Stomach smooth muscle (tissue), 2 donors: ENCODE data around the gene KCTD18.
A peak's percentile ranks its signal among the peaks of the same experiment; 100 is the strongest.

Source experiments
- H3K27ac ChIP-seq: one replicate; pipeline ENCODE4 v1.7.0; 2013; ENCODE audit warnings: mild to moderate bottlenecking, low read length, inconsistent platforms
- H3K27me3 ChIP-seq, 2 donors: one replicate each; pipeline ENCODE4 v1.7.0; 2013; ENCODE audit warnings: low read length in 2 of 2; ENCODE audit not compliant: insufficient read depth in 2 of 2, control insufficient read depth in 1 of 2
- H3K36me3 ChIP-seq, 2 donors: one replicate each; pipeline ENCODE4 v1.7.0; 2013; ENCODE audit warnings: low read length in 2 of 2; ENCODE audit not compliant: control insufficient read depth in 2 of 2, insufficient read depth in 2 of 2
- H3K4me1 ChIP-seq: one replicate; pipeline ENCODE4 v1.7.0; 2013; ENCODE audit warnings: low read length; ENCODE audit not compliant: control insufficient read depth, insufficient read depth
- H3K4me3 ChIP-seq, 2 donors: one replicate each; pipeline ENCODE4 v1.7.0; 2013; ENCODE audit warnings: low read length in 2 of 2
- H3K9ac ChIP-seq, 2 donors: one replicate each; pipeline ENCODE4 v1.7.0; 2013; ENCODE audit warnings: low read length in 2 of 2, mild to moderate bottlenecking in 1 of 2
- H3K9me3 ChIP-seq, 2 donors: one replicate each; pipeline ENCODE4 v1.7.0; 2013; ENCODE audit warnings: low read length in 2 of 2; ENCODE audit not compliant: control insufficient read depth in 2 of 2
- donor health status: healthy.
- donor health status: Pancreatic carcinoma.

Gene KCTD18

DNA sequence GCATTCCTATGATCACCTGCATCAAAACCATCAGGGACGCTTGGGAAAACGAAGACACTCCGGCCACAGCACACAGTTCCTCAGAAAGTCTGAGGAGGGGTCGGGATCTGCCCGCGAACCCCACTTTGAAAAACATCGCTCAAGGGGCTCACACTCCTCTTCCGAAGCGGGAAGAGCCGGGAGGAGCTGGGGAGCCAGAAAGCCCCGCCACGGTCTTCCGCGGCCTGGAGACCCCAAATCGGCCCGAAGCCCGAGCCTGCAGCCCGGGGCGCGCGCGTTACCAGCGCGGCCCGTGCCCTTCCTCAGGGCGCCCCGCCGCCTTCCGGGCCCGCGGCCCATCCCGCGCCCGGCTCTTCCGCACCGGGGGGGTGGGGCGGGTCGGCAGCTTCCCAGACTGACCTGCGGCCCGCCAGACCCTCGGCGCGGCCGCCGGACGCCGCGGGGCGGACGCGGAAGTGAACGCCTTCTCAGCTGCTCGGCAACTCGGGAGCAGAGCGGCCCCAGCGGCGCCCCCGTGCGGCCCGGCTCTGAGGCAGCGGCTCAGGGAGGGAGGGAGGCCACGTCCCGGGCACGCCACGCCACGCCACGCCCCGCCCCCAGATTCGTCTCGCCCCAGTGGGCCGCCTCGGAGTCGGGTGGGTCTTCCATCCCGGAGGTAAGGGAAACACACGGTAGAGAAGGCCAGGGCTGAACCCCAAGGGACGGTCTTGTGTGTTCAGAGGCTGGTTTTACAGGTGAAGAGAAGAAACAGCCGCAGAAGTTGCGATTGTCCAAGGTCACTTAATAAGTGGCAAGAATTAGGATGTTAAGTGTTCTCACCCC lies at the start of gene KCTD18:
TSS of gene KCTD18 (minus strand) at position 457 of the 822 bp plus-strand sequence. CDS start 3,052 bp downstream, outside the sequence.
- Histone ChIP-seq H3K36me3 (peaks cover 4% of the 10 kb centered on the region in 2 donors), H3K9ac (peak within 1 kb of the TSS; percentile 88 to 92), H3K4me1 (peaks cover 12% of the 10 kb centered on the region), H3K9me3 (no peaks in the 10 kb centered on the region), H3K4me3 (peak within 1 kb of the TSS; percentile 85 to 88), H3K27ac (peak within 1 kb of the TSS; percentile 56), H3K27me3 (no peaks in the 10 kb centered on the region)

DNA sequence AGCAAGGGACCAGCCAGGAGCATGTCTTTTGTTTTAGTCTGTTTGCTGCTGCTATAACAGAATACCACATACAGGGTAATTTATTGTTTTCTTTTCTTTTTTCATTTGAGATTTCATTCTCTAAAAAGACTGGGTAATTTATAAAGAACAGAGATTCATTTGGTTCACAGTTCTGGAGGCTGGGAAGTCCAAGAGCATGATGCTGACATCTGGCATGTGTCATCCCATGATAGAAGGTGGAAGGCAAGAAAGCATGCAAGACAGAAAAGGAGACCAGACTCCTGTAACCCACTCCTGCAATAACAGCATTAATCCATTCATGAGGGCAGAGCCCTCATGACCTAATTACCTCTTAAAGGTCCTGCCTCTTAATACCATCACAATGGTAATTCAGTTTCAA lies 30.9 kb upstream of the KCTD18 start:
- H3K4me3 ChIP-seq = no peak overlapping the region
- no peak overlapping the region for H3K9ac ChIP-seq
- no peak overlapping the region for H3K27ac ChIP-seq
- no peaks in the 10 kb centered on the region for H3K27me3 ChIP-seq
- no peaks in the 10 kb centered on the region for H3K36me3 ChIP-seq
- H3K9me3 ChIP-seq = no peaks in the 10 kb centered on the region
- H3K4me1 ChIP-seq = no peaks in the 10 kb centered on the region

DNA sequence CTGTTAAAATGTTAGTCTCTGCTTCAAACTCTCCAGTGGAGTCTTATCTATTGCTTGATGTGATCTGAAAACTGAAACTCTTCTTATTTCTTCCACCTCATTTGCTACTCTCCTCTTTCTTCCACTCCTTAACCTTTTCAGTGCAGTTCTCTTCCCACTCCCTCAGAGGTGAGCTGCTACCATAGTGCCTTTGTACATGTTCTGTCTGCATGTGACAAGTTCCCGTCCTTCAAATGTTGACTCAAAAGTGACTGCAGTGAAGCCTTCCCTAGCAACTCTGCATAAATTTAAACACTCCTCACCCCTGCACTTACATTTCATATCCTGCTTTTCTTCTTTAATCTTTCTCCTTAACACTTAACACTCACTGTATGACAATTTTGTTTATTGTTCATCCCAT lies 28.3 kb upstream of the KCTD18 start:
- no peaks in the 10 kb centered on the region for H3K4me1 ChIP-seq
- no peaks in the 10 kb centered on the region for H3K27me3 ChIP-seq
- H3K9ac ChIP-seq = no peak overlapping the region
- H3K36me3 ChIP-seq = no peaks in the 10 kb centered on the region
- H3K27ac ChIP-seq = no peak overlapping the region
- no peak overlapping the region for H3K4me3 ChIP-seq
- no peaks in the 10 kb centered on the region for H3K9me3 ChIP-seq

DNA sequence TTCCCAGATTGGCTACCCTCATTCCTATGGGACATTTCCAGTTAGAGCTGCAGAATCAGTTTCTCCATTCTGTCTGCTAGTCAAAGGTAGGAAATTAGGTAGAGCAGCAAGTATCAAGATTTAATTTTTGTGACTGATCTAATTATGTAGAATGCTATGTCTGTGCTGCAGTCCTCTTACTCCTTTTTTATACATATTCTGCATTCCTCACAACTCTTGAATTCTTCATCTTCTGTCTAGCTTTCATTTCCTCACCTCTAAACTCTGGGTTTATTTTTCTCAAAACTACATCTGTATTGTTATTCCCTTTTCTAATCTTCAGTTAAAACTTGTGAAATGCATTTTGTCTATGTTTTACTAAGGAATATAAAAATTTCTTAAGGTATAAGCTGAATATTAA lies 24.7 kb upstream of the KCTD18 start:
- H3K4me1 ChIP-seq = no peaks in the 10 kb centered on the region
- H3K9ac ChIP-seq = no peak overlapping the region
- H3K27ac ChIP-seq = no peak overlapping the region
- no peaks in the 10 kb centered on the region for H3K36me3 ChIP-seq
- no peaks in the 10 kb centered on the region for H3K9me3 ChIP-seq
- no peak overlapping the region for H3K4me3 ChIP-seq
- H3K27me3 ChIP-seq = no peaks in the 10 kb centered on the region

DNA sequence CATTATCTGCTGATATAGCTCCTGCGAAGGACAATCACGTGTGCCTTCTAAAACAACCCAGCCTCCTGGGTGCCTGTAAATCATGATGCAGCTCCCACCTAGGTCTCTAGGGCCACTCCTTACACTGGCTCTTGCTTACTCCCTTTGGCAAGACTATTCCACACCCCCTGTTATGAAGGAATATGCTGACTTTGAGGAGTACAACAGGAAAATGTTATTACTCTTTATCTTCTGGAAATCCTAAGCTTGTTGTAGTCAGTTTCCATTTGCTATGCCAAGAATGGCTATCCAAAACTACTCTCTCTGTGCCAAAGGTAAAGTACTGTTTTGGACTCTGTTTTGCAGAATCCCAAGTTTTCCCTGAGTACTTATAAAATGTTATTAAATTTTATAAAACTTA lies 23.9 kb upstream of the KCTD18 start:
- H3K36me3 ChIP-seq = no peaks in the 10 kb centered on the region
- H3K27ac ChIP-seq = no peak overlapping the region
- H3K4me1 ChIP-seq = no peaks in the 10 kb centered on the region
- H3K9me3 ChIP-seq = no peaks in the 10 kb centered on the region
- H3K27me3 ChIP-seq = no peaks in the 10 kb centered on the region
- H3K4me3 ChIP-seq = no peak overlapping the region
- no peak overlapping the region for H3K9ac ChIP-seq

GRCh38 chr2:200528228-200528627 lies 18.4 kb upstream of the KCTD18 start:
- H3K9me3 ChIP-seq = no peaks in the 10 kb centered on the region
- no peak overlapping the region for H3K4me3 ChIP-seq
- H3K9ac ChIP-seq = no peak overlapping the region
- H3K27me3 ChIP-seq = no peaks in the 10 kb centered on the region
- H3K4me1 ChIP-seq = peaks cover 6% of the 10 kb centered on the region
- no peak overlapping the region for H3K27ac ChIP-seq
- H3K36me3 ChIP-seq = no peaks in the 10 kb centered on the region

DNA sequence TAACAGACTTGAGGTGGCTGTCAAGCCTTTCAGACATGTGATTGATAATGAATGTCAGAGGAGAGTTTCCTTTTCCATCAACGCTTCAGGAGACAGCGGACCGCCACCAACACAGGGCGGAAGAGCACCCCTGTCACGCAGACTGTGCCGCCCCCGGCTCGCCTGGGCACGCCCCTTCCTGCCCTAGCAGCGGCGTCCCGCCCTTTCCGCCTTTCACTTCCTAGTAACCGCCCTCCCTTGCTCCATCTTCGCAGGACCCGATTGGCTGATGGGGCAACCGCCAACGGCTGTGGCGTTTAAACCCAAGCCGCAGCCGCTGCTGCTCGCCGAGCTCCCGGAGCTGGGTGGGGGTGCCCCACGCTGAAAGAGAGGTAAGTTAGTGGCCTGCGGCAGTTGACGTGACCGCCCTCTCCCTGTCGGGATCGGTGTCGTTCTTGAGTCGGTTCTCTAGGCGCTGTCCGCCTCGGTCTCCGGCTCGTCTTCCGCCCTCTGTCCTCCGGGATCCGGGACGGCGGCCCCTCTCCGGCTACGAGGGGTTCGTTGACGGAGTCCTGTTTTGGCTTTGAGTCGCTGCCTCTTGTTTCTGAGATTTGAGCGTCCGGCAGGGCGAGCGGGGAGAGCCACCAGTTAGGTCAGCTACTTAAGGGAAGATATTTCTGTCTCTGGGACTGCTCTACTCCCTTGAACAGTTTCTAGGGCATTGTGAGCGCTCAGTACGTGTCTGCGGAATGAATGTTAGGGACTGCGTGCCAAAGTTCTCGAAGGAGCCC lies 16.2 kb upstream of the KCTD18 start, which contains the start of gene SGO2:
TSS of gene SGO2 (plus strand) at position 326 of the 770 bp plus-strand sequence. CDS start 6,769 bp downstream, outside the sequence.
- H3K27me3 ChIP-seq = no peaks in the 10 kb centered on the region
- H3K27ac ChIP-seq = no peak within 1 kb of the TSS
- peak within 1 kb of the TSS; percentile 65 to 71 for H3K9ac ChIP-seq
- H3K36me3 ChIP-seq = no peaks in the 10 kb centered on the region
- H3K9me3 ChIP-seq = no peaks in the 10 kb centered on the region
- peak within 1 kb of the TSS; percentile 82 to 92 for H3K4me3 ChIP-seq
- peaks cover 6% of the 10 kb centered on the region for H3K4me1 ChIP-seq

- no peaks in the 10 kb centered on the region for H3K36me3 ChIP-seq
- no peaks in the 10 kb centered on the region for H3K9me3 ChIP-seq
- peaks cover 6% of the 10 kb centered on the region for H3K4me1 ChIP-seq
- H3K27ac ChIP-seq = no peak overlapping the region
- H3K9ac ChIP-seq = peak overlapping the region; percentile 55 to 65
- H3K27me3 ChIP-seq = no peaks in the 10 kb centered on the region
- H3K4me3 ChIP-seq = peak overlapping the region; percentile 82 to 92
Observed at GRCh38 chr2:200525551-200525881, 15.6 kb upstream of the KCTD18 start.

DNA sequence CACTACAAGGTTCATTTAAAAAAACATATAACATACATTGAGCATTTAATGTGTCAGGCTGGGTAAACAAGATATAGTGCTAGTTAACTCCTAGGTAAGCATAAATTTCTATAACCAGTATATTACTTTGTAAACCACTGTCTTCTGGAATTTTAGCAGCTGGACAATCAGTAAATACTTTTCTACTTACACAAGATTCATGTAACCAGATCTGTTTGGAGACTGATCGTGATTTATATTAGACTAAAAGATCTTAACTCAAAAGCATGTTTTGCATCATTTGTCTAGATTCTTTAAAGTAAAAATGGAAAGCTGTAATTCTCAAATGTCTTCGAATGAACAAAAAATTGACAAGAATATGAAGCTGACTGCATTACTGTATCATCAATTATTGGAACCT lies 15.2 kb upstream of the KCTD18 start:
- no peak overlapping the region for H3K27ac ChIP-seq
- H3K4me1 ChIP-seq = peaks cover 6% of the 10 kb centered on the region
- H3K36me3 ChIP-seq = no peaks in the 10 kb centered on the region
- H3K9ac ChIP-seq = no peak overlapping the region
- H3K4me3 ChIP-seq = peak overlapping the region in 1 of 2 donors; percentile 82
- H3K27me3 ChIP-seq = no peaks in the 10 kb centered on the region
- no peaks in the 10 kb centered on the region for H3K9me3 ChIP-seq

GRCh38 chr2:200523604-200524003 lies 13.7 kb upstream of the KCTD18 start:
- no peak overlapping the region for H3K9ac ChIP-seq
- no peaks in the 10 kb centered on the region for H3K36me3 ChIP-seq
- H3K4me1 ChIP-seq = peaks cover 6% of the 10 kb centered on the region
- no peaks in the 10 kb centered on the region for H3K27me3 ChIP-seq
- no peak overlapping the region for H3K27ac ChIP-seq
- no peak overlapping the region for H3K4me3 ChIP-seq
- H3K9me3 ChIP-seq = no peaks in the 10 kb centered on the region

DNA sequence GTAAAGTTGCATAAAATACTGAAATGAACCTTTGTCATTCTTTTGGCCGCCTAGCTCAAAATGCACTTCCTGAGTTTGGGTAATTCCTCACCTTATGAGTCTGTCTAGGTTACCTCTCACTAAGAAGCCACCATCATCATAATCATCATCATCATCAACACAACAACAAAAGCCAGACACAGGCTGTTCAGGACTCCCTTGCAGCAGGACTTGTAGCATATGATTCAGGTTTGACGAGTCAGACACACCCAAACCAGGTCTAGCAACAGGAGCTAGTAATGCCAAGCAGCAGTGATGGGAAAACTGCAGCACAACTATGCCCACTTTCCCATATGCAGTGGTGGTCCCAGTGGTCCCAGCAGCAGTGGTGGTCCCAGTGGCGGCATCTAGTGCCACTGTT lies 13.3 kb upstream of the KCTD18 start:
- Histone ChIP-seq H3K36me3 (no peaks in the 10 kb centered on the region), H3K27ac (no peak overlapping the region), H3K27me3 (no peaks in the 10 kb centered on the region), H3K9me3 (no peaks in the 10 kb centered on the region), H3K4me1 (peaks cover 6% of the 10 kb centered on the region), H3K4me3 (no peak overlapping the region), H3K9ac (no peak overlapping the region)
